GM18861 (cell line): ENCODE measurements around the gene KPNA6.
"Not testable (repeated sequence)": the region's sequence is repeated elsewhere in the genome, so short reads cannot be mapped to it uniquely, and the experiment has no call there.

Experiments
- ATAC-seq: cut with Tn5 transposase; IDR thresholded peaks from one replicate; pipeline ENCODE4 v1.9.1; 2021; ENCODE audit not compliant: unreplicated experiment

KPNA6 gene

DNA sequence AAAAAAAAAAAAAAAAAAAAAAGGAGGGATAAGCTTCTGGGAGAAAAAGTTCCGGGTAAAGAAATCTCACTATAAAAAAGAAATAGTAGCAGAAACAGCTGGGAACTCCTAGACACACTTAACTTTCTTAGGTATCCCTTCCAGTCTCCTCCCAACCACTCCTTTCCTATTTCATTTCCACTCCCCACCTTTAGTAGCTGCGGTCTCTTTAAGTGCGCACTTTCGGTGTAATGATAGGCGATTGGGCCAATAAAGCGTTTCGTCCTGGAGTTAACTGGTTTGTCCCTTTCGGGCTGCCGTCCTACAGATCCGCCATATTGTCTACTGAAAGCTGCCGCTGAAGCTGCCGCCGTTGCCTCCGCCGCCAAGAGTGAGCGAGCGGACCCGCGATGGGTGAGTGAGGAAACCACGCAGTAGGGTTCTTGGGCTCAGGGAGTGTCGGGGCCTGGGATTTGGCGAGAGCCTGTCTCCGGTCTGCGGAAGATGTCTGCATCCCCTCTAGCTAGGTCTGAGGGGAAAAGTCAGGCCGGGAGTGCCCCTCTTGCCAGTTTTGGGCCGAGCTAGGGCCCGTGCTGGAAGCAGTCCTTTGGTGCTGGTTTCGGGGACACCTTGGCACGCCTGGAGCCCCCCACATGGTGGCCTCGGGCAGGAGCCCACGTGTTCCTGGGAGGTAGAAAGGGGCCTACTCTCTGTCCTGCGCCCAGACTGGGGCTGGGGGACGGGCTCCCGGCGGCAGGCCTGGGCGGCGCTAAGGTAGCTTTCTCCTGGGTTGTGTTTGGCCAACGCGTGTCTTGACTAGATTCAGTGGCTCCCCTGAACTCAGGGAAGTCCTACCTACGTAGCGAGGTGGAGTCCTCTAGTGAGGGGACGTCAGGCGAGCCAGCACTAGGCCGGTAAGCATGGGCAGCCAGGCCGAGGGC lies at the start of gene KPNA6:
Gene KPNA6, plus strand, starts transcription at position 315 of the 920 bp plus-strand sequence. Its CDS starts 75 bp downstream, at position 390.
- ATAC-seq: peak; percentile 68

DNA sequence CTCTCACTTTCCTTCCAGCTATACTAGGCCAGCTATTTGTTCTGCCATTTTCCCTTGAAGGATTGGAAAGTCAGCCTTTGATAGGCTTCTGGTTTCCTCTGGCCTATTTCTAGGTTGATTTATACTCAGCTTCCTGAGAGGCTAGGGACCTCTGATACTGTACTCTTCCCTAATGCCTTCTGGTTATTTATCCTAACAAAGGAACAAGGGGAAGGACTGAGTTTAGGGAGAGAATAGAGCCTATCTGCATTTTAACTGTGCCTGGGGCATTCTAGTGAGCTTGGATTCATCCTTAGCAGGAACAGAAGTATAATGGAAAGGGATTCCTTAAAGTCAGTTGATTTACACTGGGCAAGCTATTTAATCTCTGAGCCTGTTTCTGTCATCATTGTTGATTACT lies 46.9 kb upstream of the KPNA6 start:
- no peak for ATAC-seq

DNA sequence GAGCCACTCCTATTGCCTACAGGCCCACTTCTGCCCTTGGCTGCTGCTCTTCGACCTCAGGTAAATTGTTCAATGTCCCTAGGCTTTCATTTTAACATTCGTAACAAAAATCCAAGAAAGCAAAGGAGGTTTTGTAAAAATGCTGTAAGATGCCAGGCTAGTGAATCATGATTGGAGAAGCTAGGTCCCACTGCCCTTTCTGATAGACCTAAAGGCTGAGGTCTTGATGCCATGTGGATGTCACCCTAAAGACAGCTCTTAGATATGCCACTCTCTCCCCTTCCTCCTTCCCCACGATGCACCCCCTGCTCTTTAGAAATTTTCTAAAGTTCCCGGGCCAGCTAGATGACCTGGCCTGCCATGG lies 45.0 kb upstream of the KPNA6 start:
- ATAC-seq: no peak

DNA sequence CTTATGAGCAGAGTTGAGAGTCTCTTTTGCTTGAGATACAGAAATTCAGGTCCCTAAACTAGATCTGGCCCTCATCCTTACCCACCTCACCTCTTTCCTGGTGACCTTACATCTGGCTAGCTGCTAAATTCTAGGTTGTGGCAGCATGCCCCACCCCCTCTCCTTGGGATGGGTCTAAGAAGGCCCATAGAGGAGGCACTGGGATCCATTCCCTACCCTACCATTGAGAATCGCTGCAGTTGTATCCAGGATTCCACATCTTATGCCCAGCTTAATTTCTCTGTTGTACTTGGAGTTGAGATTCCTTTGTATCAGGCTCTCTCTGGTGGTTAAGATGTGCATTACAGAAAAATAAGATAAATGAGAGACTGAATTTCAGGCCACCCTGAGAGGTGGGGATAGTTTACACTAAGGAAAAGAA lies 44.6 kb upstream of the KPNA6 start:
- no peak for ATAC-seq

DNA sequence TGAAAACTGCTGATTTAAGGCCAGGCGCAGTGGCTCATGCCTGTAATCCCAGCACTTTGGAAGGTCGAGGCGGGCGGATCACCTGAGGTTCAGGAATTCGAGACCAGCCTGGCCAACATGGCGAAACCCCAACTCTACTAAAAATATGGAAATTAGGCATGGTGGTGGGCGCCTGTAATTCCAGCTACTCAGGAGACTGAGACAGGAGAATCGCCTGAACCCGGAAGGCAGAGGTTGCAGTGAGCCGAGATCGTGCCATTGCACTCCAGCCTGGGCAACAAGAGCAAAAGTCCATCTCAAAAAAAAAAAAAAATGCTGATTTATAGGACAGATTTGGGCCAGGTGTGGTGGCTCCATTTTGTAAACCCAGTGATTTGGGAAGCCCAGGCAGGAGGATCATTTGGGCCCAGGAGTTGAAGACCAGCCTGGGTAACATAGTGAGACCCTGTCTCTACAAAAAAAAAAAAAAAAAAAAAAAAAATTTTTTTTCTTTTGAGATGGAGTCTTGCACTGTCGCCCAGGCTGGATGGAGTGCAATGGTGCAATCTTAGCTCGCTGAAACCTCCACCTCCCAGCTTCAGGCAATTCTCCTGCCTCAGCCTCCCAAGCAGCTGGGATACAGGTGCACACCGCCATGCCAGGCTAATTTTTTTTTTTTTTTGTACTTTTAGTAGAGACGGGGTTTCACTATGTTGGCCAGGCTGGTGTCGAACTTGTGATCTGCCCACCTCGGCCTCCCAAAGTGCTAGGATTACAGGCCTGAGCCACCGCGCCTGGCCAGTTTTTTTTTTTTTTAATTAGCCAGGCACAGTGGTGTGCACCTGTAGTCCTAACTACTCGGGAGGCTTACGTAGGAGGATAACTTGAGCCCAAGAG lies 42.0 kb upstream of the KPNA6 start:
- not testable (repeated sequence) for ATAC-seq

DNA sequence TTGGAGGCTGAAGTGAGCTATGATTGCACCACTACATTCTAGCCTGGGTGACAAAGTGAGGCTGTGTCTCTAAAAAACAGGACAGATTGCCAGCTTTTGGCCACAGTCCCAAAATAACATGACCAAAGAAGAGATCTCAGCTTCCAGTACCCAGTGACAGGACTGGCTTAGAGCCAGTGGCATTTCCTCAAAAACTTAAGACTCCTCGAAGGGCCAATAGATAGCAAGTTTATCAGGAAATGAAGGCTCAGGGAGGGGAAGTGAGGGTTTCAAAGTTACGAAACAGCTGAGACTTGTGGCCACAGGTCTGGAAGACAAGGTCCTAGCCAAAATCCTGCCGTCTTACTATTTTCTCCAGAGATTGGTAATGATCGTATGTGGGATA lies 41.4 kb upstream of the KPNA6 start:
- ATAC-seq: no peak

DNA sequence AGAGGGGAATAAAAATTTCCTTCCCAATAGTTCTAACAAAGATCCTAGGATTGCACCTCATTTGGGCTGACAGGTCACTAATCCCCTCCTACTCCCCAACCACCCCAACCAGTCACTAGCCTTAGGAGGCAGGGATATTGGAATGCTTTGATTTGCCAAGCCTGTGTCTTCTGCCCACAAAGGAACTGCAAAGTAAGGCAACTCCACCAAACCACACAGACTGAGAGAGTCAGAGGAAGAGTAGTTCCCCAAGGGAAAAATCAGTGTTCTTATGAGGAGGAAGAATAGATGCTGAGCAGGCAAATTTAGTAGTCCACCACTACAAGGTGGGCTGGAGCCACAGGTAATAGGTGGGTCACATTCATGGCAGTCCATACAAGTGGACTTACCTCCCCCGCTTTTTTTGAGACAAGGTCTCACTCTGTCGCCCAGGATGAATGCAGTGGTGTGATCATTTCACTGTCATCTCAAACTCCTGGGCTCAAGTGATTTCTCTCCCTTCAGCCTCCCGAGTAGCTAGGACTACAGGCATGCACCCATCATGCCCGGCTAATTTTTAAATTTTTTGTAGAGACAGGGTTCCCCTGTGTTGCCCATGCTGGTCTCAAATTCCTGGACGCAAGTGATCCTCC lies 38.8 kb upstream of the KPNA6 start:
- no peak for ATAC-seq

DNA sequence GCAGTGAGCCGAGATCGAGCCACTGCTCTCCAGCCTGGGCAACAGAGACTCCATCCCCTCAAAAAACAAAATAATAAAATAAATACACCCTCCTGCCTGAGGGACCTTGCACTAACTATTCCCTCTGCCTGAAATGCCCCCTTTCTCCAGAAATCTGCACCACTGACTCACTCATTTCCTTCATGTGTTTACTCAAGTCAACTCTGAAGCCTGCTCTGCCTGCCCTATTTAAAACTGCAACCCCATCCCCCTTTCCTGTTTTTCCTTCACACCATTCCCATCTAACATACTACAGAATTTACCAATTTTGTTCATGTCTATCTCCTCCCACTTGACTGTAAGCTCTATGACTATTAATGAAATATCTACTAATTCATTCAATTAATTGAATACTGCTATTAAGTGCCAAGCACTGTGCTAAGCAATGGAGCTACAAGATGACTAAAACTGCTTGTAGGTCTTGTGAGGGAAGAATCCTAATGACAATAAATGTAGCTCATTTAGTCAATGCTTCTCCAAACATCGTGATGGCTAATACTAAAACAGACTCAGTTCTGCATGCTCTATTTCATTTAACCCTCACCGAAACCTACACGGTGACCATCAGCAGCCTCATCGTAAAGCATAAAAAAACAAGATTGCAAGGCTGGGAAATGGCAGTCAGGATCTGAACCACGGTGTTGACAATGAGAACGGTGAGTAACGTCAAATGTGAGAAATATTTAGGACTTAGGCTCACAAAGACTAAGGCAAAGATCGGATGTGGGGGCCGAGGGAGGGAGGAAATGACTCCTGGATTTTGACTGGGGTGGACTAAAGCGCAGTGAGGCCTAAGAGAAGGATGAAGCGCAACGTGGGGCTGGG lies 35.9 kb upstream of the KPNA6 start:
- no peak for ATAC-seq

DNA sequence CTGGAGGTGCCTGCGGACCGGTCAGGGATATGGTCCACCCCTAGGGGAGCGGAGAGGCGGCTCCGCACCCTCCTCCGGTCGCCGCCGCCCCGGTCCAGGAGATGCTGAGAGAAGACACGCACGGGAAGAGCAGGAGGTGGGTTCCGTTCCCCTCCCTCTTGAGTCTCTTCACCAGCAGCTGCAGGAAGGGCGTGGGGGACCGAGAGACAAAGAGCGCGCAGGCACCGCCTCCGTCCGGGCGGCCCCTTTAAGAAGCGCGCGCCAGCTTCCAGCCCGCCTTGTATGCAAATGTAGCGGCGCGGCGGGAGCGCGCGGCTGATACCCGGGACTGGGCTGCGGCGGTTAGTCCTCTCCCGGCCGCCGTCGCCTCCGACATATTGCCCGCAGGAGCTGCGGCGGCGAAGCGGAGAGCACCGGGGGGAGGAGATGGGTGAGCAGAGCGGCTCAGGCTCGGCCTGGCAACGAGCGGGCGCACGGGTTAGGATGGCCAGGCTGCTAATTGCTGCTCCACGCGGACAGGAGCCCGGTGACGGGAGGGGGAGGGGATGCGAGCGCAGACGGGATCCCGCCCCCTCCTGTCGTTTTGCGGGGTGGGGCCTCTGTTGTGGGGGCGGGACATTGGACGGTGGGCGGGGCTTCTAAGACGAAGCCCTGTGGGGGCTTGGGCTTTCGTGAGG lies 35.1 kb upstream of the KPNA6 start, which contains the start of gene TMEM39B:
Gene TMEM39B, plus strand, starts transcription at position 318 of the 677 bp plus-strand sequence. Its CDS starts 109 bp downstream, at position 427.
- peak; percentile 82 for ATAC-seq

DNA sequence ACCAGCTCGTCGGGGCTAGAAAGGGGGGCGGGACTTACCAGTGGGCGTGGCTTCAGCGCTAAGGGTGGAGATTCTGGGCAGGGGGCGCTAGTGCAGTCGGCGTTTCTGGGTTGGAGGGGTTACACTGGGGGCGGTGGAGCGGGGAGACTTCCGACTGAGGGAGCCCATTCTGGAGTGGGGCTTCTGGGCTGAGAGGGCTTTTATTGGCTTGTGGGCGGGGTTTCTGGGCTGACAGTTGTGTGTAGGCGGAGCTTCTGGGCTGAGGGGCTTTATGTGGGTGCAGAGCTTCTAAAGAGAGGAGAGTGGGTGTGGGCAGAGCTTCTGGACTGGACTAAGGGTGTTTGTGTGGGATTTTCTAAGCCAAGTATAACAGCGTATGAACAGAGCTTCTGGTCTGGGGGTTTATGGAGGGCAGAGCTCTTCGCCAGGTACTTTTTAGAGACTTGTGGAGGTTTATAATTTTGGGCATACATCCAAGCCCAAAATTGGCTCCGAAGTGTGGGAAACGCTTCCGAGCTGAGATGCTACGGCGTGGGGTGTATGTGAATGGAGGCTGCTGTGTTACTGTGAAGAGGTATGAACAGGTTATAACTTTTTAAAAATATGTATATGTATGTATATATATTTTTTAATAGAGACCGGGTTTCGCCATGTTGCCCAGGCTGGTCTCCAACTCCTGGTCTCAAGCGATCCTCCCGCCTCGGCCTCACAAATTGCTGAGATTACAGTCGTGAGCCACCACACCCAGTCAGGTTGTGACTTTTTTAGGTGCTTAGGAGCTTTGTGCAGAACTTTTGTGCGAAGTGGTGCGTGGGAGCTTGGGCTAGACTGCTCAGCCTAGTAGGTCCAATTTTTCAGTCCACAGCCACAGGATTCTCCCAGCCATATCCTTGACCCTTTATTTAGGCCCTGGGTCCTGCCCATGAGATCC lies 34.3 kb upstream of the KPNA6 start:
- no peak for ATAC-seq

DNA sequence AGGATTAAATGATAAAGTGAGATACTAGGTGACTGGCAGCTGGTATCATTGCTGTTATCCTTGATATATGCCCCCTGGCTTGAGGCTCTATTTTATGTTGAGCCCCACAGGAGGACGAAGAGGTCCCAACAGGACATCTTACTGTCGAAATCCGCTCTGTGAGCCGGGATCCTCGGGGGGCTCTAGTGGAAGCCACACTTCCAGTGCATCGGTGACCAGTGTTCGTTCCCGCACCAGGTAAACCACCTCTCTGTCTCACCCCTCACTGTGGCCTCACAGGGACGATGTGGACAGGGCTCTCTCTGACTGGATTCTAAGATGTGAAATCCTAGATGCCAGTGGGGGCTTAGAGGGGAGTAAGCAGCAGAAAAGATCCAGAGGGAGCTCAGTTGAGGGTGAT lies 33.0 kb upstream of the KPNA6 start:
- ATAC-seq: no peak

DNA sequence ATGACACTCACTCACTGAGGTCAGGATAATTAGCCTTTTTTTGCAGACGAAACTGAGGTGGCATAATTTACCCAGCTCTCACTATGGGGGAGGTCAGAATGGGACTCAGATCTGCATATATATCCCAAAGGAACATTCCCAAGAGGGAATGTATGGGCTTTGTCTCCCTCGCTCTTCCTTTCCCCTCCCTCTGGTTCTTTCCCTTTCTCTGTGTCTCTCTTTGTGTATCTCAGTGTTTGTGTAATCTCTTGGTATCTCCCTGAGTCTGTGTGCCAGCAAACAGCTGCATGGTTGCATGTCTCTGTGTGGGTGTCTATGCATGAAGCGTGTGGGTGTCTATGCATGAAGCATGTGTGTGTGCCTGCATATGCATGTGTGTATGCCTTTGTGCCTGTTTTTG lies 30.4 kb upstream of the KPNA6 start:
- ATAC-seq: no peak

DNA sequence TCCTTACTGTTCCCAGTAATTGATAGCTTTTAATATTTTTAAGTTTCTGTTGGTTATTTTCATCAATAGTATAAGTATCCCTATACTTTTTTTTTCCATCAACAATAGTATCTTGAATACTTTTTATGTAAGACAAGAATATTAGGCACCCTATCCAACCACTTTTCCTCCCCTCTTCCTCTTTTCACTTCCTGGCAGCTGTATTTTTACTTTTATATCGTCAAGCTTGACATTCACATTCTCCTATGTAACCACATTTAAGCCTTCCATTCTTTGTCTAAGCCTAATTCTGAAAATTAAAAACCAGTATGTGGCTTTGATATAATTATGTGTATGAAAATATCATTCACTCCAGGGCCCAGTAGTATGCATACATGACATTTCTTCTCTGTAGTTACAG lies 25.8 kb upstream of the KPNA6 start:
- ATAC-seq: no peak

DNA sequence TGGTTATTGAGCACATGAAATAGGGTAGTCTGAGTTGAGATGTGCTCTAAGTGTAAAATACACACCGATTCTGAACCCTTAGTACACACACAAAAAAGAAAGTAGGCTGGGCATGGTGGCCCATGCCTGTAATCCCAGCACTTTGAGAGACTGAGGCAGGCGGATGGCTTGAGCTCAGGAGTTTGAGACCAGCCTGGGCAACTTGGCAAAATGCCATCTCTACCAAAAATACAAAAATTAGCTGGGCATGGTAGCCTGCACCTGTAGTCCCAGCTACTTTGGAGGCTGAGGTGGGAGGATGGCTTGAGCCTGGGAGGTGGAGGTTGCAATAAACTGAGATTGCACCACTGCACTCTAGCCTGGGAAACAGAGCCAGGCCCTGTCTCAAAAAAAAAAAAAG lies 21.5 kb upstream of the KPNA6 start:
- ATAC-seq: not testable (repeated sequence)

DNA sequence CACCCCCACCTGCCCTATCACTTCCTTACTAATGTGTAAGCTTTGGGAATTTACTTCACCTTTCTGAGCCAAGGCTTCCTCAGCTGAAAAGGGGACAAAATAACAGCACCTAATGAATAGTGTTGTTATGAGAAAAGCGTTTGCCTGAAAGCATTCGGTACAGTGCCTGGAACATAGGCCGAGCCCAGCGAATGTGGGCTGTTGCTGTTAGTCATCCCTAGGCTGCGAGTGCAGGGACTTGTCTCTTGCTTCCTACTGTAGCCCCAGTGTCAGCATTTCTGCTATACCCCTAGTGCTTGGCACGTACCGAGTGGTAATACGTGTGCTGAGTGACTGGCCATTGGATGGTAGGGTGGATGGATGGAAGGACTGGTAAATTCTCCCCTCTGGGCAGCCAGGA lies 16.7 kb upstream of the KPNA6 start:
- ATAC-seq: no peak

DNA sequence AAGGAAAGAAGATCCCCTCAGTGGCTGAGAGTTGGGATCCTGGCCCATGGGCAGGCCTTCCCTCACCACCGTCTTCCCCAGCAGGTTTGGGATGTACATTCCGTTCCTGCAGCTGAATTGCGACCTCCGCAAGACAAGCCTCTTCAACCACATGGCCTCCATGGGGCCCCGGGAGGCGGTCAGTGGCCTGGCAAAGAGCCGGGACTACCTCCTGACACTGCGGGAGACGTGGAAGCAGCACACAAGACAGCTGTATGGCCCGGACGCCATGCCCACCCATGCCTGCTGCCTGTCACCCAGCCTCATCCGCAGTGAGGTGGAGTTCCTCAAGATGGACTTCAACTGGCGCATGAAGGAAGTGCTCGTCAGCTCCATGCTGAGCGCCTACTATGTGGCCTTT lies 16.3 kb upstream of the KPNA6 start:
- ATAC-seq: no peak

DNA sequence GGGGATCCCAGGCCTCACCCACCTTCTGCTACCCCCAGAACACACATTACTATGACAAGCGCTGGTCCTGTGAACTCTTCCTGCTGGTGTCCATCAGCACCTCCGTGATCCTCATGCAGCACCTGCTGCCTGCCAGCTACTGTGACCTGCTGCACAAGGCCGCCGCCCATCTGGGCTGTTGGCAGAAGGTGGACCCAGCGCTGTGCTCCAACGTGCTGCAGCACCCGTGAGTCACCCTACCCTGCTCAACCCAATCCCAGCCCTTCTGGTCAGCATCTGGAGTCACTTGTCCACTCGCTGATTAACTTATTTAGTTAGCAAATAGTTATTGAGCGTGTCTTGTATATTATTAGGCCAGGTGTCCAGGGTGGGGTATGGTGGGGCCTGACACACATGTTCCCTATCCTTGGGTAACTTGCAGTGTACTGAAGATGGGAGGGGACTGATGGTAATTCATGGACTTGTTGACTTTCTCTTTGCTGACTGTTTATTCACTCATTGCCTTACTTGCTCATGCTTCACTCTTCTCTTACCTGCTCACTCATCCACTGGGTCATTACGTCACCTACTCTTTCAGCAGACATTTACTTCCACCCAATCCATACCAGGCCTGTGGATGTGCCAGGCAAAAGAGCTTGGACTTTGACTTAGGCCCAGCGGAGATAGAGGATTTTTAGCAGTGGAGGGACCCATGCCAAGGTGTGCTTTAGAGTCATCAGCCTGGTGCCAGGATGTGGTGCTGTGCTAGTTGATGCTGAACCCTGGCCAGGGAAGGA lies 12.9 kb upstream of the KPNA6 start:
- ATAC-seq: no peak

DNA sequence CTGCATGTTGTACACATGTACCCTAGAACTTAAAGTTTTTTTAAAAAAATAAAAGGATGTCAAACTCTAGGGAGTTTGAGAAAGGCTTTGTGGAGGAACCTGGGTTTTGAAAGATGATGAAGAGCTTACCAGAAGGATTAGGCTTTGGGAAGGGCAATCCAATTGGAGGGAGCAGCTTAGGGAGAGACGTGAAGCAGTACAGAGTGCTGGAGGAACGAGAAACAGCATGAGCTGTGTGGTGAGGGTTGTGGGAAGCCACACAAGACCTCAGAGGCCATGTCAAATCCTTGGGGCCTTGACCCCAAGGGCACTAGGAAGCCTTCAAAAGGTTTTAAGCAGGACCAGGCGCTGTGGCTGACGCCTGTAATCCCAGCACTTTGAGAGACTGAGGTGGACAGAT lies 8.4 kb upstream of the KPNA6 start:
- ATAC-seq: no peak
